Measurements from ENCODE around the gene MCHR1. TPM values are rescaled to one million over a fixed set of nuclear protein-coding genes. Genes with fewer than 3 reads are reported as not detected.
"Not testable (repeated sequence)": the region's sequence is repeated elsewhere in the genome, so short reads cannot be mapped to it uniquely, and the experiment has no call there.

The MCHR1 gene
- total RNA-seq, 1 donor from 2014 or later = 0.84 TPM

- H3K36me3 Mint-ChIP-seq (ENCODE audit: low read depth) = no peaks in the 10 kb centered on the region
- DNase-seq (ENCODE audit: low read depth, low spot score) = no peak
- H3K4me1 Mint-ChIP-seq = peaks cover 30% of the 10 kb centered on the region
- no peak for TF ChIP-seq CTCF (conservative IDR thresholded peaks at IDR 0.05)
- no peak overlapping the region for H3K4me3 Mint-ChIP-seq
- H3K27me3 Mint-ChIP-seq (ENCODE audit: low read depth) = no peaks in the 10 kb centered on the region
- H3K27ac Mint-ChIP-seq (ENCODE audit: unreplicated experiment) = peak overlapping the region; percentile 84
- no peaks in the 10 kb centered on the region for H3K9me3 Mint-ChIP-seq
Measured at GRCh38 chr22:40653361-40653760, 25.9 kb upstream of the MCHR1 start.

- Mint-ChIP-seq H3K9me3 (no peaks in the 10 kb centered on the region), H3K27ac (ENCODE audit: unreplicated experiment) (no peak overlapping the region), H3K4me1 (peaks cover 30% of the 10 kb centered on the region), H3K27me3 (ENCODE audit: low read depth) (no peaks in the 10 kb centered on the region), H3K36me3 (ENCODE audit: low read depth) (no peaks in the 10 kb centered on the region), H3K4me3 (peak overlapping the region; percentile 29)
- peak; percentile 31 for TF ChIP-seq CTCF (conservative IDR thresholded peaks at IDR 0.05)
- DNase-seq (ENCODE audit: low read depth, low spot score) = no peak
Measured at GRCh38 chr22:40654522-40655167, 24.6 kb upstream of the MCHR1 start.

DNA sequence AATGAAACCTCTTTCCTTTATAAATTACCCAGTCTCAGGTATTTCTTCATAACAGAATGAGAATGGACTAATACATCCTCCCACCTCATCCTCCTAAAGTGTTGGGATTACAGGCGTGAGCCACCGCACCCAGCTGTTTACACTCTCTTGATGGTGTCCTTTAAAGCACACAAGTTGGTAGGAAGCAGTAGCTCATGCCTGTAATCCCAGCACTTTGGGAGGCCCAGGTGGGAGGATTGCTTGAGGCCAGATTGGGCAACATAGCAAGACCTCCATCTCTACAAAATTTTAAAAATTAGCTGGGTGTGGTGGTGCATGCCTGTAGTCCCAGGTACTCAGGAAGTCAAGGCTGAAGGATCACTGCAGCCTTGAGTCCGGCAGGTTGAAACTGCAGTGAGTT lies 23.3 kb upstream of the MCHR1 start:
- H3K27ac Mint-ChIP-seq (ENCODE audit: unreplicated experiment); H3K27me3 Mint-ChIP-seq (ENCODE audit: low read depth); H3K36me3 Mint-ChIP-seq (ENCODE audit: low read depth); H3K9me3 Mint-ChIP-seq; DNase-seq (ENCODE audit: low read depth, low spot score); H3K4me3 Mint-ChIP-seq: not testable (repeated sequence)
- peaks cover 29% of the 10 kb centered on the region for H3K4me1 Mint-ChIP-seq

GRCh38 chr22:40656651-40657050 lies 22.6 kb upstream of the MCHR1 start:
- H3K27me3 Mint-ChIP-seq (ENCODE audit: low read depth); DNase-seq (ENCODE audit: low read depth, low spot score); H3K4me3 Mint-ChIP-seq; H3K27ac Mint-ChIP-seq (ENCODE audit: unreplicated experiment); H3K9me3 Mint-ChIP-seq; H3K36me3 Mint-ChIP-seq (ENCODE audit: low read depth): not testable (repeated sequence)
- H3K4me1 Mint-ChIP-seq = peaks cover 22% of the 10 kb centered on the region

GRCh38 chr22:40659166-40659565 lies 20.1 kb upstream of the MCHR1 start:
- no peak for DNase-seq (ENCODE audit: low read depth, low spot score)
- Mint-ChIP-seq H3K36me3 (ENCODE audit: low read depth) (no peaks in the 10 kb centered on the region), H3K4me3 (no peak overlapping the region), H3K4me1 (peaks cover 6% of the 10 kb centered on the region), H3K27ac (ENCODE audit: unreplicated experiment) (no peak overlapping the region), H3K9me3 (no peaks in the 10 kb centered on the region), H3K27me3 (ENCODE audit: low read depth) (no peaks in the 10 kb centered on the region)
- no peak for TF ChIP-seq CTCF (conservative IDR thresholded peaks at IDR 0.05)

GRCh38 chr22:40660730-40661129 lies 18.6 kb upstream of the MCHR1 start:
- no peaks in the 10 kb centered on the region for H3K27me3 Mint-ChIP-seq (ENCODE audit: low read depth)
- no peaks in the 10 kb centered on the region for H3K4me1 Mint-ChIP-seq

More at GRCh38 chr22:40660730-40661129, 18.6 kb upstream of the MCHR1 start:
- Mint-ChIP-seq H3K4me3 (no peak overlapping the region), H3K9me3 (no peaks in the 10 kb centered on the region), H3K36me3 (ENCODE audit: low read depth) (no peaks in the 10 kb centered on the region), H3K27ac (ENCODE audit: unreplicated experiment) (peak overlapping the region; percentile 63)
- TF ChIP-seq CTCF (conservative IDR thresholded peaks at IDR 0.05) = no peak
- no peak for DNase-seq (ENCODE audit: low read depth, low spot score)
